Hepatocyte (in vitro differentiated cells): ENCODE results near the gene POP5. TPM values are rescaled to one million over a fixed set of nuclear protein-coding genes. Genes with fewer than 3 reads are reported as not detected.

ENCODE experiments used
- DNase-seq: peaks from one replicate; pipeline ENCODE4 v3.0.0-alpha.2; 2016; ENCODE audit warnings: low spot score
- H2AFZ ChIP-seq: fragments of 200-600 bp; sonication (generic); 2 replicates; pipeline ENCODE4 v1.6.0; 2016; ENCODE audit warnings: antibody characterized with exemption, mild to moderate bottlenecking
- H3K27ac ChIP-seq: fragments of 200-600 bp; sonication (generic); 2 replicates; pipeline ENCODE4 v1.5.1; 2016; ENCODE audit warnings: mild to moderate bottlenecking
- H3K27me3 ChIP-seq: fragments of 200-600 bp; sonication (generic); 2 replicates; pipeline ENCODE4 v1.6.1; 2016
- H3K36me3 ChIP-seq: fragments of 200-600 bp; sonication (generic); replicated peaks from 2 replicates; pipeline ENCODE4 v1.5.1; 2016; ENCODE audit warnings: low read depth; ENCODE audit not compliant: insufficient read depth
- H3K4me1 ChIP-seq: fragments of 200-600 bp; sonication (generic); 2 replicates; pipeline ENCODE4 v1.5.1; 2016; ENCODE audit warnings: mild to moderate bottlenecking, moderate library complexity; ENCODE audit not compliant: insufficient read depth
- H3K4me2 ChIP-seq: fragments of 200-600 bp; sonication (generic); 2 replicates; pipeline ENCODE4 v1.6.0; 2016
- H3K4me3 ChIP-seq: fragments of 200-600 bp; sonication (generic); 2 replicates; pipeline ENCODE4 v1.5.1; 2016; ENCODE audit warnings: mild to moderate bottlenecking
- H3K79me2 ChIP-seq: fragments of 200-600 bp; sonication (generic); 2 replicates; pipeline ENCODE4 v1.6.0; 2017; ENCODE audit warnings: mild to moderate bottlenecking
- H3K9me2 ChIP-seq: fragments of 200-600 bp; sonication (generic); replicated peaks from 2 replicates; pipeline ENCODE4 v1.6.0; 2017; ENCODE audit warnings: mild to moderate bottlenecking; ENCODE audit not compliant: insufficient read depth
- H3K9me3 ChIP-seq: fragments of 200-600 bp; sonication (generic); 2 replicates; pipeline ENCODE4 v1.5.1; 2016; ENCODE audit warnings: low read depth, mild to moderate bottlenecking
- H4K20me1 ChIP-seq: fragments of 200-600 bp; sonication (generic); 2 replicates; pipeline ENCODE4 v1.6.0; 2016; ENCODE audit warnings: mild to moderate bottlenecking; ENCODE audit not compliant: insufficient read depth, poor library complexity, severe bottlenecking
- EZH2 ChIP-seq: fragments of 200-600 bp; sonication (generic); IDR thresholded peaks from 2 replicates; pipeline ENCODE4 v1.6.1; 2016; ENCODE audit warnings: antibody characterized with exemption, mild to moderate bottlenecking, borderline replicate concordance
- EZH2phosphoT487 ChIP-seq: fragments of 200-600 bp; sonication (generic); IDR thresholded peaks from one replicate; pipeline ENCODE4 v1.6.1; 2018; ENCODE audit warnings: antibody characterized with exemption, mild to moderate bottlenecking, low read depth, moderate library complexity; ENCODE audit not compliant: unreplicated experiment, severe bottlenecking
- WGBS: methylation state at CpG from one replicate; pipeline ENCODE4 v1.1.6; 2016; ENCODE audit warnings: low lambda C conversion rate; ENCODE audit errors: missing lambda C conversion rate; 5-methylcytosine and 5-hydroxymethylcytosine counted together
- polyA plus RNA-seq: library from polyadenylated mRNA; unstranded; fragments of >200 nt; fragmentation: Nextera tagmentation; extraction: Ambion mirVana; gene quantifications from 2 replicates; pipeline ENCODE4 v1.2.1, GENCODE V29; 2016
- total RNA-seq: library from RNA; depleted of rRNA; stranded (reverse); fragments of >200 nt; gene quantifications from 2 replicates; pipeline ENCODE4 v1.2.3, GENCODE V29; 2014
- TF ChIP-seq, protein P1 (sequence below): fragments of 200-600 bp; sonication (generic); IDR thresholded peaks from 2 replicates; pipeline ENCODE4 v1.5.1; 2016; ENCODE audit warnings: antibody characterized with exemption, mild to moderate bottlenecking; ENCODE audit not compliant: poor library complexity

The POP5 gene
- total and polyA plus RNA-seq, 2 experiments from 2014 or later = 29.3 to 51.1 TPM

DNA sequence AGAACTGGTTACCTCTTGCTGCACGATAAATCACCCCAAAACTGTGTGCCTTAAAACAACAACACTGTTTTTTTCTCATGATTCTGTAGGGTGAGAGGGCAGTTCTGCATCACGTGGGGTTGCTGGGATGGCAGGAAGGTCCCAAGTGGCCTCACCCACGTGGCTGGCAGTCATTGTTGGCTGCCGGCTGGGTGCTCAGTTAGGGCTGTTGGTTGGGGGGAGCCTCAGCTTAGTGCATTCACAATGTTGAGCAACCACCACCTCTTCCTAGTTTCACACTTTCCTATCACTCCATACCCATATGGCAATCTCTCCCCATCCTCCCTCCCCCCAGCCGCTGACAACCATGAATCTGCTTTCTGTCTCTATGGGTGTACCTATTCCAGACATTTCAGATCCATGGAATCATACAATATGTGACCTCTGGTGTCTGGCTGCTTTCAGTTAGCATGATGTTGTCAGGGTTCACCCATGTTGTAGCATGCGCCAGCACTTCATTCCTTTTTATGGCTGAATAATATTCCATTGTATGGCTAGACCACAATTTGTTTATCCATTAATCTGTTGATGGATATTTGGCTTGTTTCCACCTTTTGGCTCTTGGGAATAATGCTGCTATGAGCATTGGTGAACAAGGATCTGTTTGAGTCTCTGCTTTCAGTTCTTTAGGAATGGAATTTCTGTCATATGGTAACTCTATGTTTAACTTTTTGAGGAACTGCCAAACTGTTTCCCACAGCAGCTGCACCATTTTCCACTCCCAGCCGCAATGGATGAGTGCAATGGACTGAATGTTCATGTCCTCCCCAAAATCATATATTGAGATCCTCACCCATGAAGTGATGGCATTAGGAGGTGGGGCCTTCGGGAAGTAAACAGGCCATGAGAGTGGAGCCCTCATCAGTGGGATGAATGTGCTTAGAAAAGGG lies 11.2 kb upstream of the POP5 start:
- H3K9me2 ChIP-seq = no peaks in the 10 kb centered on the region
- no peak overlapping the region for H2AFZ ChIP-seq

DNA sequence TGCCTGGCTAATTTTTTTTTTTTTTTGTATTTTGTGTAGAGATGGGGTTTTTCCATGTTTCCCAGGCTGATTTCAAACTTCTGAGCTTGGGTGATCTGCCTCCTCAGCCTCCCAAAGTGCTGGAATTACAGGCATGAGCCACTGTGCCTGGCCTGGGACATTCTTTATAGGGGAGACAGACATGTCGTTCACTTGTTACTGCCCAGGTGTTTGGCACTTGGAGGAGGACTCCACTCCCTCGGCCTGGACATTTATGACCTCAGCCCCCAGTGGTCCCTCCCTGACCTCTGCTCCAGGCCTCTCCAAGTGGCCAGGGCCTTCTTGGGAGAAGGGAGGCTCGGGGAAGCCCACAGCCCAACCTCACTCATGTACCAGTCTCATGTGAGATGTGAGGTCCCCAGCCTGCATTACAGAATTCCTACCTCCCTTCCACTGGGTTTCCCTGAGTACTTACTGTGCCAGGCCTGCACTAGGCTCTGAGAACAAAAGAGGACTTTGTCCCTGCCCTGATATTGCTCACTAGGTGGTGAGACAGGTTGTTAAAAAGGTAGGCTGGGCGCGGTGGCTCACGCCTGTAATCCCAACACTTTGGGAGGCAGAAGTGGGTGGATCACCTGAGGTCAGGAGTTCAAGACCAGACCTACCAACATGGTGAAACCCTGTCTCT lies 9.7 kb upstream of the POP5 start:
- TF ChIP-seq EZH2phosphoT487 = no peak
- TF ChIP-seq, protein P1, sequence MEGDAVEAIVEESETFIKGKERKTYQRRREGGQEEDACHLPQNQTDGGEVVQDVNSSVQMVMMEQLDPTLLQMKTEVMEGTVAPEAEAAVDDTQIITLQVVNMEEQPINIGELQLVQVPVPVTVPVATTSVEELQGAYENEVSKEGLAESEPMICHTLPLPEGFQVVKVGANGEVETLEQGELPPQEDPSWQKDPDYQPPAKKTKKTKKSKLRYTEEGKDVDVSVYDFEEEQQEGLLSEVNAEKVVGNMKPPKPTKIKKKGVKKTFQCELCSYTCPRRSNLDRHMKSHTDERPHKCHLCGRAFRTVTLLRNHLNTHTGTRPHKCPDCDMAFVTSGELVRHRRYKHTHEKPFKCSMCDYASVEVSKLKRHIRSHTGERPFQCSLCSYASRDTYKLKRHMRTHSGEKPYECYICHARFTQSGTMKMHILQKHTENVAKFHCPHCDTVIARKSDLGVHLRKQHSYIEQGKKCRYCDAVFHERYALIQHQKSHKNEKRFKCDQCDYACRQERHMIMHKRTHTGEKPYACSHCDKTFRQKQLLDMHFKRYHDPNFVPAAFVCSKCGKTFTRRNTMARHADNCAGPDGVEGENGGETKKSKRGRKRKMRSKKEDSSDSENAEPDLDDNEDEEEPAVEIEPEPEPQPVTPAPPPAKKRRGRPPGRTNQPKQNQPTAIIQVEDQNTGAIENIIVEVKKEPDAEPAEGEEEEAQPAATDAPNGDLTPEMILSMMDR = no peak
- Histone ChIP-seq H3K4me3 (no peak overlapping the region), H3K4me1 (no peaks in the 10 kb centered on the region), H3K9me3 (no peaks in the 10 kb centered on the region), H3K79me2 (no peaks in the 10 kb centered on the region), H3K27me3 (no peaks in the 10 kb centered on the region), H3K36me3 (no peaks in the 10 kb centered on the region), H2AFZ (no peak overlapping the region), H3K4me2 (no peak overlapping the region), H3K27ac (no peak overlapping the region), H3K9me2 (no peaks in the 10 kb centered on the region), H4K20me1 (no peaks in the 10 kb centered on the region)
- peak; percentile 24 for DNase-seq
- WGBS = 65% methylated on average over 6 of the region's 6 CpGs

More for the DNA sequence above, 11.2 kb upstream of the POP5 start:
- H3K27ac ChIP-seq = no peak overlapping the region
- no peak overlapping the region for H3K4me2 ChIP-seq
- H3K27me3 ChIP-seq = no peaks in the 10 kb centered on the region
- TF ChIP-seq EZH2phosphoT487 = no peak
- no peak for TF ChIP-seq EZH2
- TF ChIP-seq, protein P1 = no peak
- H3K36me3 ChIP-seq = no peaks in the 10 kb centered on the region
- 90% methylated on average over 8 of the region's 8 CpGs for WGBS
- H3K4me3 ChIP-seq = no peak overlapping the region
- no peaks in the 10 kb centered on the region for H3K79me2 ChIP-seq
- no peaks in the 10 kb centered on the region for H4K20me1 ChIP-seq
- H3K4me1 ChIP-seq = no peaks in the 10 kb centered on the region
- no peak for DNase-seq
- H3K9me3 ChIP-seq = no peaks in the 10 kb centered on the region

DNA sequence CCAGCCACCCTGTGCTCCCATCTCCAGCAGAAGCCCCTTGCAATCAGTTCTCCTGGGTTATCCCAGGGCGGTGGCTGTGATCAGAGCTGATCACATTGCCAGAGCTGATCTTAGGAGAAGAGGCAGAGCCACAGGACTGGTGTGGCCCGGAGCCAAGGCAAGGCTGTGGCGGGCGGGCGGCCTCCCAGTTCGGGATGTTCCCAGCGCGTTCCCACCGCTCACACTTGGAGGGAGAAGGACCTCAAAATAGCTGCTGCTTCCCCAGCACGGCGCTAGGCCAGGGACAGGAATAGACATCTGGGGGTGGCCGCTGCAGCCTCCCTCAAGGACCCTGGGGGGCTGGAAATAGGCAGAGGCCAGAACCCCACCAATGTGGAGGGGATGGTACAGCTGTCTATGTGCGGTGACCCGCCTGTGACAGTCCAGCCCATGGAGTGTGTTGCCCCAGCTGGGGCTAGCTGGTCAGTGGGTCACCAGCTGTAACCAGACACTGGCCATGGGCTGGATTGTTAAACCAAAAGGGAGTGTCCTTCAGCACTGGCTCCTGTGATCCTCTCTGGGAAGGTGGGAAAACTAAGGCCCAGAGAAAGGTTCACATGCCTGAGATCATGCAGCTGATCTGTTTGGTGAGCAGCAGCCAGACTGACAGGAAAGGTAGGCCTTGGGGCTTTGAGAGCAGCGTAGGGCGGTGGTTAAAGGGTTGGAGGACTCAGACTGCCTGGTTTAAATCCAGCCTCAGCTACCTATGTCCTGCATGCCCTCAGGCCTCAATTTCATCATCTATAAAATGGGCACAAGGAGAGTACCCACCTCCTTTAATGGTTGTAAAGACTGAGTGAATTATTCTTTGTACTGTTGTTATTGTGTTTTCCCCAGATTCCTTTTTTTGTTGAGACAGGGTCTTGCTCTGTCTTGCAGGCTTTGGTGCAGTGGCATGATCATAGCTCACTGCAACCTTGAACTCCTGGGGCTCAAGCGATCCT lies 8.0 kb upstream of the POP5 start:
- H3K36me3 ChIP-seq = no peaks in the 10 kb centered on the region
- TF ChIP-seq, protein P1 = no peak
- TF ChIP-seq EZH2phosphoT487 (no peak), EZH2 (no peak)
- no peak overlapping the region for H2AFZ ChIP-seq
- H3K4me3 ChIP-seq = no peak overlapping the region
- no peaks in the 10 kb centered on the region for H3K4me1 ChIP-seq
- H3K79me2 ChIP-seq = no peaks in the 10 kb centered on the region
- no peak overlapping the region for H3K27ac ChIP-seq
- DNase-seq = no peak
- no peak overlapping the region for H3K4me2 ChIP-seq
- no peaks in the 10 kb centered on the region for H3K9me2 ChIP-seq
- no peaks in the 10 kb centered on the region for H3K27me3 ChIP-seq
- no peaks in the 10 kb centered on the region for H4K20me1 ChIP-seq
- H3K9me3 ChIP-seq = no peaks in the 10 kb centered on the region
- 88% methylated on average over 16 of the region's 17 CpGs for WGBS
